Measurements from ENCODE around the gene CEP72. TPM values are rescaled to one million over a fixed set of nuclear protein-coding genes. Genes with fewer than 3 reads are reported as not detected.
A peak's percentile ranks its signal among the peaks of the same experiment; 100 is the strongest.

The CEP72 gene
- total RNA-seq, 1 experiment from 2014 or later: 24.8 TPM

DNA sequence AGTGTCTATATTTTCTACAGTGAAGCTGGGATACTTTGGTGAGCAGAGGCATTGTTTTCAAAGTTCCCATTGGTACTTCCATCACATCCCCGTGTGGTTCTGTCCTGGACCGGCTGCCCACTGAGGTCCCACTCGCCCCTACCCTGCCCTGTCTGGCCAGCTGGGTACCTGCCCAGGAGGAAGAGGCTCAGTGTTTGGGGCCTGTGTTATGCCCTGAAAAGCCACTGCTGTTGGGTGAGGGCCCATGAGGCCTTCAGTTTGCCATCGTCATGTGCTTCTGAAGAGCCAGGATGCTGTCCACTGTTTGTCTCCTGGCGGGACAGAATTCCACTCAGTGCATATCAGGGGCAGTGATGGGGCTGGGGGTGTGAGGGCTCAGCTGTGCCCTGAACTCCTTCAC is 2.6 kb upstream of the CEP72 start:
- Histone ChIP-seq H3K23me2 (ENCODE audit: insufficient read length, low read depth, low read length, poor library complexity, severe bottlenecking) (no peaks in the 10 kb centered on the region), H4K5ac (ENCODE audit: insufficient read length, low read depth, low read length) (no peak overlapping the region), H3K4me2 (ENCODE audit: insufficient read depth, insufficient read length, low read length) (no peak overlapping the region), H3K79me1 (ENCODE audit: insufficient read depth, low read depth, low read length, poor library complexity, severe bottlenecking) (peaks cover 3% of the 10 kb centered on the region), H3K4me1 (ENCODE audit: insufficient read depth, low read length) (no peaks in the 10 kb centered on the region; the same call in 1 of the 2 replicates), H2AFZ (ENCODE audit: low read length) (no peak overlapping the region), H3T11ph (ENCODE audit: low read length) (no peak overlapping the region), H3K27ac (ENCODE audit: insufficient read length, low read depth, low read length) (no peak overlapping the region), H3K4ac (ENCODE audit: low read depth, low read length) (no peak overlapping the region), H2BK12ac (ENCODE audit: insufficient read length, low read depth, low read length) (no peak overlapping the region), H3K9me3 (ENCODE audit: control insufficient read depth, low read depth, low read length) (no peaks in the 10 kb centered on the region), H2BK20ac (ENCODE audit: low read depth, low read length, poor library complexity, severe bottlenecking) (no peak overlapping the region), H2AK5ac (ENCODE audit: insufficient read length, low read length) (no peak overlapping the region), H3K23ac (ENCODE audit: insufficient read length, low read depth, low read length) (no peak overlapping the region), H4K91ac (ENCODE audit: insufficient read length, low read depth, low read length) (no peak overlapping the region), H3K27me3 (ENCODE audit: insufficient read depth, low read length) (0 out of 2 replicates have a peak, but pooled peaks cover 3% of the 10 kb centered on the region), H3K56ac (ENCODE audit: insufficient read length, low read depth, low read length) (no peak overlapping the region), H4K20me1 (ENCODE audit: control insufficient read depth, insufficient read depth, insufficient read length) (no peaks in the 10 kb centered on the region), H2BK120ac (ENCODE audit: low read depth, low read length, poor library complexity, severe bottlenecking) (no peak overlapping the region), H3K9ac (ENCODE audit: extremely low read depth, insufficient read length, low read length) (no peak overlapping the region), H2BK15ac (ENCODE audit: low read depth, low read length) (no peak overlapping the region), H3K79me2 (ENCODE audit: insufficient read depth, low read length) (peaks cover 10% of the 10 kb centered on the region), H4K8ac (replicated peaks; ENCODE audit: insufficient read length, low read depth, low read length) (no peak overlapping the region), H3K14ac (ENCODE audit: insufficient read depth, low read length) (no peak overlapping the region), H2BK5ac (ENCODE audit: insufficient read length, low read length) (no peak overlapping the region), H3K18ac (ENCODE audit: insufficient read length, low read depth, low read length) (no peak overlapping the region)
- Mint-ChIP-seq H3K9me3 (peaks cover 4 to 6% of the 10 kb centered on the region in 2 experiments), H3K4me3 (no peak overlapping the region; a peak in 1 of 5 replicates), H3K36me3 (ENCODE audit: insufficient read depth in 1 of 3, low read depth in 3 of 3) (peaks cover 4 to 9% (median 8%) of the 10 kb centered on the region in 3 experiments; a peak in 6 of 7 replicates), H3K27ac (peak overlapping the region in 1 of 3 experiments; percentile 72; a peak in 2 of 7 replicates), H3K4me1 (peaks cover 16 to 23% of the 10 kb centered on the region in 2 experiments), H3K27me3 (ENCODE audit: low read depth) (peaks cover 16% of the 10 kb centered on the region)
- TF ChIP-seq, protein P1, sequence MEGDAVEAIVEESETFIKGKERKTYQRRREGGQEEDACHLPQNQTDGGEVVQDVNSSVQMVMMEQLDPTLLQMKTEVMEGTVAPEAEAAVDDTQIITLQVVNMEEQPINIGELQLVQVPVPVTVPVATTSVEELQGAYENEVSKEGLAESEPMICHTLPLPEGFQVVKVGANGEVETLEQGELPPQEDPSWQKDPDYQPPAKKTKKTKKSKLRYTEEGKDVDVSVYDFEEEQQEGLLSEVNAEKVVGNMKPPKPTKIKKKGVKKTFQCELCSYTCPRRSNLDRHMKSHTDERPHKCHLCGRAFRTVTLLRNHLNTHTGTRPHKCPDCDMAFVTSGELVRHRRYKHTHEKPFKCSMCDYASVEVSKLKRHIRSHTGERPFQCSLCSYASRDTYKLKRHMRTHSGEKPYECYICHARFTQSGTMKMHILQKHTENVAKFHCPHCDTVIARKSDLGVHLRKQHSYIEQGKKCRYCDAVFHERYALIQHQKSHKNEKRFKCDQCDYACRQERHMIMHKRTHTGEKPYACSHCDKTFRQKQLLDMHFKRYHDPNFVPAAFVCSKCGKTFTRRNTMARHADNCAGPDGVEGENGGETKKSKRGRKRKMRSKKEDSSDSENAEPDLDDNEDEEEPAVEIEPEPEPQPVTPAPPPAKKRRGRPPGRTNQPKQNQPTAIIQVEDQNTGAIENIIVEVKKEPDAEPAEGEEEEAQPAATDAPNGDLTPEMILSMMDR (conservative IDR thresholded peaks at IDR 0.05): no peak
- WGBS (ENCODE audit: extremely low coverage, insufficient read length, low lambda C conversion rate): no CpG with 5 or more reads among the region's 5 CpGs
- DNase-seq: no peak

All from H9 (cell line).